ENCODE measurements around the gene WT1. TPM values are rescaled to one million over a fixed set of nuclear protein-coding genes. Genes with fewer than 3 reads are reported as not detected.

WT1 gene
- total and polyA plus RNA-seq, 2 of the 13 experiments (the other 11 are each of a cell fraction or from before 2014, with no cell fraction given) = 0.15 to 0.31 TPM

- TF ChIP-seq ZMAT3 (CRISPR knock-in tag; conservative IDR thresholded peaks at IDR 0.05) = no peak
These were observed 43.0 kb upstream of the WT1 start (continued) for GRCh38 chr11:32478277-32478731.

GRCh38 chr11:32473282-32473909 lies 38.1 kb upstream of the WT1 start:
- DNase-seq (ENCODE audit: low spot score) (no peak), ATAC-seq (no peak), FAIRE-seq (no peak)
- 31% methylated on average over 5 of the region's 5 CpGs for WGBS (ENCODE audit: low lambda C conversion rate)
- in situ Hi-C loops (cut with HindIII; ENCODE audit: extremely low pct_ligation_motif_present, low pct_unique_long_range_greater_than_20kb) (no loop called here), intact Hi-C loops (cut with micrococcal nuclease; ENCODE audit: unreplicated experiment) (no loop called here)
- Histone ChIP-seq H2AFZ (ENCODE audit: low read length) (no peak overlapping the region), H3K36me3 (replicated peaks in 1 of 2; ENCODE audit: control insufficient read depth in 1 of 2, insufficient read depth in 2 of 2, low read length in 2 of 2) (no peaks in the 10 kb centered on the region), H3K4me3 (replicated peaks in 1 of 3; ENCODE audit: insufficient read depth in 1 of 3, low read depth in 2 of 3, low read length in 3 of 3) (no peak overlapping the region), H3K9me3 (ENCODE audit: low read length) (no peaks in the 10 kb centered on the region), H3K9ac (ENCODE audit: insufficient read depth, low read depth, low read length) (no peak overlapping the region), H3K4me2 (ENCODE audit: low read depth, low read length) (no peak overlapping the region), H3K79me2 (ENCODE audit: insufficient read depth, low read length) (no peaks in the 10 kb centered on the region), H3K27ac (ENCODE audit: extremely low read length, insufficient read depth, low read length) (no peak overlapping the region), H3K27me3 (ENCODE audit: control insufficient read depth in 1 of 2, insufficient read depth in 2 of 2, low read length in 2 of 2) (peaks cover 3 to 12% of the 10 kb centered on the region in 2 experiments; a peak in 2 of 5 replicates), H3K4me1 (ENCODE audit: insufficient read depth, low read length) (no peaks in the 10 kb centered on the region), H4K20me1 (ENCODE audit: insufficient read depth, low read length) (no peaks in the 10 kb centered on the region)
- TF ChIP-seq ZNF121 (CRISPR knock-in tag; IDR thresholded peaks at IDR 0.05) (no peak), NR2C2 (CRISPR knock-in tag; IDR thresholded peaks at IDR 0.05; ENCODE audit: borderline replicate concordance) (0 out of 2 replicates have a peak, but pooled peaks have one; percentile 33), E2F2 (CRISPR knock-in tag; IDR thresholded peaks at IDR 0.05; ENCODE audit: borderline replicate concordance) (no peak)
- BruUV-seq (replicated peaks) = no TSS peak
- POLR2A ChIA-PET = no interaction called here
- CTCF ChIA-PET (ENCODE audit: low intra/inter-chr PET ratio, low total read pairs) = no interaction called here

GRCh38 chr11:32472226-32472625 lies 36.9 kb upstream of the WT1 start:
- no peaks in the 10 kb centered on the region for H3K4me1 ChIP-seq (ENCODE audit: insufficient read depth, low read length)
- H2AFZ ChIP-seq (ENCODE audit: low read length) = no peak overlapping the region
- WGBS (ENCODE audit: low lambda C conversion rate) = 27% methylated on average over 4 of the region's 4 CpGs
- no peak for ATAC-seq
- no TSS peak for BruUV-seq (replicated peaks)
- H3K27me3 ChIP-seq (ENCODE audit: control insufficient read depth in 1 of 2, insufficient read depth in 2 of 2, low read length in 2 of 2) = 0 out of 5 replicates have a peak, but pooled peaks cover 0 to 4% of the 10 kb centered on the region in 2 experiments
- no peak for FAIRE-seq
- ChIA-PET CTCF (ENCODE audit: low intra/inter-chr PET ratio, low total read pairs) (no interaction called here), POLR2A (no interaction called here)
- no peak overlapping the region for H3K4me3 ChIP-seq (replicated peaks in 1 of 3; ENCODE audit: insufficient read depth in 1 of 3, low read depth in 2 of 3, low read length in 3 of 3)
- intact Hi-C loops (cut with micrococcal nuclease; ENCODE audit: unreplicated experiment) = no loop called here
- H3K27ac ChIP-seq (ENCODE audit: extremely low read length, insufficient read depth, low read length) = no peak overlapping the region
- DNase-seq (ENCODE audit: low spot score) = no peak
- no peaks in the 10 kb centered on the region for H3K9me3 ChIP-seq (ENCODE audit: low read length)
- in situ Hi-C loops (cut with HindIII; ENCODE audit: extremely low pct_ligation_motif_present, low pct_unique_long_range_greater_than_20kb) = no loop called here
- no peak overlapping the region for H3K4me2 ChIP-seq (ENCODE audit: low read depth, low read length)
- H3K79me2 ChIP-seq (ENCODE audit: insufficient read depth, low read length) = no peaks in the 10 kb centered on the region
- H3K9ac ChIP-seq (ENCODE audit: insufficient read depth, low read depth, low read length) = no peak overlapping the region
- H4K20me1 ChIP-seq (ENCODE audit: insufficient read depth, low read length) = no peaks in the 10 kb centered on the region
- no peaks in the 10 kb centered on the region for H3K36me3 ChIP-seq (replicated peaks in 1 of 2; ENCODE audit: control insufficient read depth in 1 of 2, insufficient read depth in 2 of 2, low read length in 2 of 2)
- TF ChIP-seq ZNF543 (CRISPR knock-in tag; IDR thresholded peaks at IDR 0.05) (no peak), PCBP1 (IDR thresholded peaks at IDR 0.05; ENCODE audit: borderline replicate concordance, low read depth, low read length) (no peak), BCLAF1 (IDR thresholded peaks at IDR 0.05) (no peak), ISX (CRISPR knock-in tag; conservative IDR thresholded peaks at IDR 0.05) (no peak), TOPORS (CRISPR knock-in tag; IDR thresholded peaks at IDR 0.05) (no peak), ZMYM3 (CRISPR knock-in tag; IDR thresholded peaks at IDR 0.05) (no peak), ZNF430 (CRISPR knock-in tag; IDR thresholded peaks at IDR 0.05) (no peak), AHR (CRISPR knock-in tag; IDR thresholded peaks at IDR 0.05) (no peak)

All from HepG2 (cell line).